ENCODE data around the gene TMEM259.

TMEM259 gene

DNA sequence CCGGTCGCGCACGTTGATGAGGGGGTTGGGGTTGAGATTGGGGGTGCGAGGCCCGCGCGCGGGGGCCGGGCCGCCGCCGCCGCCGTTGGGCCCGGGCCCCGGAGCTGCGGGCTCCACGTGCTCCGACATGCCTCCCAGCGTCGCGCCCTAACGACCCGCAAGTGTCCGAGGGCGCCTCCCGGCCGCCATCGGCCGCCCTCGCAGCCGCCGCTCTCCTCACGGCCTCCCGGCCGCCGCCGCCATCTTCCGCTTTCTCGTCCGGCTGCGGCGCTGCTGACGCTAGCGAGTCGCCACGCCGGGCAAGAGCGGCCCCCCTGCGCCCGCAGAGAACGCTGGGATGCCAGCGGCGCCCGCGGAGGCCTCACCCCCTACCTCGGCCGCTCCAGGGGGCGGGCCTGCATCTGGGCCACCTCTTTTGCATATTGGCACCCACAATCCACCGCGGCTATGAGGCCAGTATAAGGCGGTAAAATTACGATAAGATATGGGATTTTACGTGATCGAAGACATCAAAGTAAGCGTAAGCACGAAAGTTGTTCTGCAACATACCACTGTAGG, at the start of gene TMEM259:
TSS of gene TMEM259 (minus strand) at position 256 of the 558 bp plus-strand sequence. CDS start at position 129, 127 bp downstream.
- DNase-seq = peak; percentile 71 to 91

DNA sequence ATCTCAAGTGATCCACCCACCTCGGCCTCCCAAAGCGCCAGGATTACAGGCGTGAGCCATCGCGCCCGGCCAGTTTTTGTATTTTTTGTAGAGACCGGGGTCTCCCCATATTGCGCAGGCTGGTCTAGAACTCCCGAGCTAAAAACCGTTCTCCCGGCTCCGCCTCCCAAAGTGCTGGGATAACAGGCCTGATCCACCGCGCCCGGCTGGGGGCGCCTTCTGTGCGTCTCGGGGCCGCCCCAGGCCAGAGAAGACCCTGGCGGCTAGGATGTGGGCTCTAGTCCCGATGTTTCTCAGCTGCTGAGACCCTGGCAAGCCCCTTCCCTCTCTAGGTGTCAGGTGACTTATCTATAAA, 49.6 kb upstream of the TMEM259 start:
- DNase-seq = no peak

DNA sequence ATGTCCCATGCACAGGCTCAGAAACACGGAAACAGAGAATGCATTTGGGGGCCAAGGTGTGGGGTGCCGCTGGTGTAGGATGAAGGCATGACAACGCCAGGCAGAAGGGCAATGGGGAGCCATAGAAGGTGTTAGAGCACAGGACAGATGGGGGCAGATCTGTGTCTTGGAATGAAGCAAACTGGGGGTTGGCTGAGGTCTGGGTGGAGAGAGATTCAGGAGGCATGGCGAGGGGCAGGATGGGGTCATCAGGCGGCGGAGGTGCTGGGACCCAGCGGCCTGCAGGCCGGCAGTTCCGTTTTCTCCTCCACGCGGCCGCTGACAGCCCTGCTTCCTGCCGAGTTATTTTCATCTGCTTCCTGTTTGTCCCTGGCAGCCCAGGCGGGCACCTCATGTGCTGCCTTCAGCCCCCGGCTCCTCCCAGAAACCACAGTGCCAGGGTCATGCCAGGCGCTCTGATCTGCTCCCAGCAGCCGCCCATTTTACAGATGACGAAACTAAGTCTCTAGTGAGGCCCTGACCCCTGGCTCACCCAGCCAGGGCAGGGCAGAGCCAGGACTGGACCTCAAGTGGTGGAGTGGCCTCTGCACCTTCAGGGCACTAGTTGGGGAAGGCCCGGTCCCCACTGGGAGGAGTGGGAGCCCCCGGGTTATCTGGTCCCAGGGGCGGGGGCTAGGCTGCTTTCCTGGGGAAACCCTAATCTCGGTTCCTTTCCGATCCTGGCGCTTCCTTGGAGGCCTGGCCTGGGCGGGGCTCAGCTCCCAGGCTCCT, 48.3 kb upstream of the TMEM259 start:
- DNase-seq = no peak

DNA sequence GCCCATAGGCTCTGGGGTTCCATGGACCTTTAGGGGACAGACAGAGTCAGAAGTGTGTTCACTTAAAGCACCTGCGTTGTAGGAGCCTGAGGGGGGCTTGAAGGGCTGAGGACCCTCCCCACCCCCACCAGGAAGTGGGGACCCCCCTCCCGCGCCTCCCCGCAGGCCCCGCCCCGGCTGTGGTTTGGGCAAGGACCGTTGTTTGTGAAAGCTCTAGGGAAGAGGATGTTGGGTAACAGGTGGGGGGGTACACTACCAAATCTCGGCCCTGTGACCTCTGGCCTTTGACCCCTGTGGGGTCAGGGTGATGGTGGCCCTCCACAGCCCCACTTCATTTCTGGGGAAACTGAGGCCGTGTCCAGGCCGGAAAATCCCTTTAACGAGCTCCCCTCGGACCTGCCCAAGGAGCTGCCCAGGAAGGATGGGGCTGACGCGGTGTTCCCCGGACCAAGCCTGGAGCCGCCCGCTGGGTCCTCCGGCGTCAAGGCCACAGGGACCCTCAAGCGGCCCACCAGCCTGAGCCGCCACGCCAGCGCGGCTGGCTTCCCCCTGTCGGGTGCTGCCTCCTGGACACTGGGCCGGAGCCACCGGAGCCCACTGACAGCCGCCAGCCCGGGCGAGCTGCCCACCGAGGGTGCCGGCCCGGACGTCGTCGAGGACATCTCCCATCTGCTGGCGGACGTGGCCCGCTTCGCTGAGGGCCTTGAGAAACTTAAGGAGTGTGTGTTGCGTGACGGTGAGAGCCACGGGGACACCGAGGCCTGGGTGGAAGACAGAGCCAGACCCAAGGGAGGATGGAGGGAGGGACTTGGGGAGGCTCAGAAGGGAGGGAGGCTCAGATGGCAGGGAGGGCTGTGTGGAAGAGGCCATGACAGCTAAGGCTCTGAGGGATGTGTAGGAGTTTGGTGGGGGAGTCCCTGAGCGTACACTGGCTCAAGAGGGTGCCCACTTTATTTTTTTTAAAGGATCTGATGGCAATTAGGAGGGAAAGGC, 47.4 kb upstream of the TMEM259 start:
- DNase-seq = no peak

DNA sequence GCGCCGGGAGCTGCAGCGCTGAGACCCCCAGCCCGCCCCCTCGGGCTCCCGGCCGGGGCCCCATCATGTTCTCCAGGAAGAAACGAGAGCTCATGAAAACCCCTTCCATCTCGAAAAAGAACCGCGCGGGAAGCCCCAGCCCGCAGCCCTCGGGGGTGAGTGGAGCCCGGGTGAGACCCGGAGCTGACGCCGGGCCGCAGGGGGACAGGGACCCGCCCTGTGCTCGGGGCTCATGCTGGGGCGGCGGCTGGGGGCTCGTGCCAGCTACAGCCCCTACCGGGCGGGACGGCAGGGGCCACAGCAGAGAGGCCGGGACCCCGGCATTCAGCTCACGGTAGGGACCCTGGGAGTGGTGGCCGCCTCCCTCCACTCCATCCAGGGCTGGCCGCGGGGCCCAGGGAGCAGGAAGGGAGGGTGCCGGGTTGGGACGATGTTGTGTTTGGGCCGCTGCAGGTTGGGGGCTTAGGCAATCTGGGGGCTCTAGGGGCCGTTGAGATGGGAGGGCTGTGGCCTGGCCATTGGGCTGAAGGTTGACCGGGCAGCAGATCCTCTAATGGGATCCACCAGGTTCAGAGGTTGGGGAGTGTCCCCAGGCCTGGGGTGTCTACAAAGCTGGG, 46.5 kb upstream of the TMEM259 start:
- DNase-seq = no peak

DNA sequence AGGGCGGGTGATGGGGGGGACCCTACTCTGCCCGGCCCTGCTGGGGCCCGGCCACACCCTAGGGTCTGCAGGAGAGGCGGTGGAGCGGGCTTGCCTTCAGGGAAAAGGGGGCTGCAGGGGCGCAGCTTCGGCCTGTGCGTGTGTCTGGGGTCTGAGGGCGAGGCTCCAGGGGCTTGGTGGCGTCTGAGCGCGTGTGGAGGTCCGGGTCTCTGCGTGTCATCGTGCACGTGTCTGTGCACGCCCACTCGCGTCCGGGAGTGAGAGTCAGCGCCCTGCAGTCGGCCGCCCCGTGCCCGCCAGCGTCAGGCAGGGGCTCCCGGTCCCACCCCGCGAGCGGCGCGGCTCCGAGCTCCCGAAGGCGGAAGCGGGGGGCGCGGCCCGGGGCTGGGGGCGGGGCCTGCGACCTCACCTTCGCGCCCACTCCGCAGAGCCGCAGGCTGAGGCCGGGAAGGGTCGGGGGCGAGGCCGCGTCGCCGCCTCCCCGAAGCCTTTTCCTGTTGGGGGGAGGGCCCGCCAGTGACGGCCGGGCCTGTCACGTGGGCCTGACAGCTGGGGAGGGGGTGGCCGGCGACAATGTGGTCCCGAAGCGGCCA, 45.9 kb upstream of the TMEM259 start, which contains the start of gene ARHGAP45:
TSS of gene ARHGAP45 (plus strand) at position 420 of the 593 bp plus-strand sequence. CDS start 239 bp downstream, outside the sequence.
- no peak for DNase-seq

DNA sequence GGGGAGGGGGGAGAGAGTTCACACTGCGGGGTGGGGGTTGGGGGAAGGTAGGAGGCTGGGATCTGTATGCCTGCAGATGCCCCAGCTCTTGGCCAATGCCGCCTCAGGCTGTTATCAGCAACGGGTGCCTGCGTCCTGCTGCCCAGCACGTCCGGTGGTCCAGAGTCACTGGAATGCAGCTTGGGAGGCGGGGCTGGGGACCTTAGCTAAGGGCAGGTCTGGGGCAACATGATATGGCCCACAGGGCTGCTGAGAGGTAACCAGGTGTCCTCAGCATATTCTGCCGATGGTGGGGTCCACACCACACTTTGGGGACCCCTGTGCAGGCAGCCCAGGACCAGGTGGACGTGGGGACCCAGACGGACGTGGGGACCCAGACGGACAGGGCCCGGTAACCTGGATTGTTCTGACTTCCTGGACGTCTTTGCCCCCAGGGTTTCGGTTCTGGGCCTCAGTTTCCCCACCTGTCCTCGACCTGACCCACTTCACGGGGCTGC, 45.4 kb upstream of the TMEM259 start:
- peak in 1 of 2 experiments; percentile 57 for DNase-seq

DNA sequence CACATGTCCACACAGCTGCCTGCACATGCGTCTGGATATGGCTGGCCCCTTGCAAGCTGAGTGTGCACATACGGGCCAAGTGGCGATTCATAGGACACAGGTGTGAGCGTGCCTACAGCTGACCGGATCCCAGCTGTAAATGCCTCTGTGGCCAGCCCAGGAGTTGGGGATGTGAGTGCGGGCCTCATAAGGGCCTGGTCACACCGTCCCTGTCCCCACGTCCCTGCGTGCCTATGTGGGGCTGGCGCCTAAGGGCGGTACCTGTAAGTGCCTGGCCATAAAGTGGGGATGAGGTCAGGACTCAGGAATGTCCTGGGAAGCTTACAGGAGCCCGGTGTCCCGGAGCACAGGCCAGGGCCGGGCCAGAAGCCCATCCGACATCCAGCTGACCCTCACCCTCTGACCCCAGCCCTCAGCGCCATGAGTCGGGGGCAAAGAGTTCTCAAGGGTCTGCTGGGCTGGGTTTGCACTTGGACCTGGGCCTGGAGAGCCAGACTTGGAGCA, 44.7 kb upstream of the TMEM259 start:
- DNase-seq = peak; percentile 33 to 67

DNA sequence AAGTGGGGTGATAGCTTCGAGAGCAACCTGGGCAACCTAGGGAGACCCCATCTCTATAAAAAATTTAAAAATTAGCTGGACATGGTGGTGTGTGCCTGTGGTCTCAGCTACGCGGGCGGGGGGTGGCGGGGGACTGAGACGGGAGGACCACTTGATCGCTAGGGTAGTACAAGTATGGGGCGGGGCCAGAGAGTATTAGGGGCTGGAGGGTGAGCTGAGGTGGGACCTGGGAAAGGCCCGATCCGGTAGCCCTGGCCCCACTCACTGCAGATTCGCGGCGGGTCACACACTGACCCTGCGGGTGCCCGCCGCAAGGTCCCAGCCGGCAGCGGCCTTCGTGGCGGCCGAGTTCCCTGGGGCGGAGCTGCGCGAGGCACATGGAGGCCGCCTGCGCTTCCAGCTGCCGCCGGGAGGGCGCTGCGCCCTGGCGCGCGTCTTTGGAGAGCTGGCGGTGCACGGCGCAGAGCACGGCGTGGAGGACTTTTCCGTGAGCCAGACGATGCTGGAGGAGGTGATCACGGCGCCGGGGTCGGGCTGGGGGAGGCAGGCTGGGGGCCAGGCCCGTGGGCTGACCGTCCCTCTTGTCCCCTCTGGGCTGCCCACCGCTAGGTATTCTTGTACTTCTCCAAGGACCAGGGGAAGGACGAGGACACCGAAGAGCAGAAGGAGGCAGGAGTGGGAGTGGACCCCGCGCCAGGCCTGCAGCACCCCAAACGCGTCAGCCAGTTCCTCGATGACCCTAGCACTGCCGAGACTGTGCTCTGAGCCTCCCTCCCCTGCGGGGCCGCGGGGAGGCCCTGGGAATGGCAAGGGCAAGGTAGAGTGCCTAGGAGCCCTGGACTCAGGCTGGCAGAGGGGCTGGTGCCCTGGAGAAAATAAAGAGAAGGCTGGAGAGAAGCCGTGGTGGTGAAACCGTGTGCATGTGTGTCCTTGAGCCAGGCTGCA, 44.0 kb upstream of the TMEM259 start:
- DNase-seq = peak; percentile 43 to 58

DNA sequence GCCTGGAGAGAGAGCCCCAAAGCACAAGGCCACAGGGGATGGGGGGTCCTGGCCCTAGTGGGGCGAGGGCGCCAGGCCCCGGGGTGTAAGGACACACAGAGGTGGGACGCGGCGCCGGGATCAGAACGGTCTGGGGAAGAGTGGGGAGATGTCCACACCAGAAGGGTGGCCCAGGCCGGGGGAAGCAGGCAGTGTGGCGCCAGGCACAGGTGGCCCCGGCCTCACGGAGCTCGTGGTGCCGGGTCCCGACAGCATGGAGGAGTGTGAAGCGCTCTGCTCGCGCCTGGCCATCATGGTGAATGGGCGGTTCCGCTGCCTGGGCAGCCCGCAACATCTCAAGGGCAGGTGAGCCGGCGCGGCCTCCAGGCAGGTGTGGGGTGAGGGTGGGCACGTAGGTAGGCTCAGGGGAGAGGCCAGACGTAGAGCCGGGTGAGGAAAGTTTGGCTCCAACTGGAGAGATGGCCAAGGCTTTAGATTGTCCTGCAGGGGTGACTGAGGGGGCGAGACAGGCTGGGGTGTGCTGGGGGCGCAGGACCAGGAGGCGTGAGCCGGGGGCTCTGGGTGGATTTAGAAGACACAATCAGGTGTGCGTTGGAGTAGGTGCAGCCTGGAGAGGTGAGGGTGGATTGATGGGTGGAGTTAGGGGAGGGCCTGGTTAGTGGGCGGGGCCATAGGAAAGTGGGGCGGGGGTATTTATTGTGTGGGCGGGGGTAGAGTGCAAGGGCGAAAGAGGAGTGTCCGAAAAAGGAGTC, 43.2 kb upstream of the TMEM259 start:
- no peak for DNase-seq

DNA sequence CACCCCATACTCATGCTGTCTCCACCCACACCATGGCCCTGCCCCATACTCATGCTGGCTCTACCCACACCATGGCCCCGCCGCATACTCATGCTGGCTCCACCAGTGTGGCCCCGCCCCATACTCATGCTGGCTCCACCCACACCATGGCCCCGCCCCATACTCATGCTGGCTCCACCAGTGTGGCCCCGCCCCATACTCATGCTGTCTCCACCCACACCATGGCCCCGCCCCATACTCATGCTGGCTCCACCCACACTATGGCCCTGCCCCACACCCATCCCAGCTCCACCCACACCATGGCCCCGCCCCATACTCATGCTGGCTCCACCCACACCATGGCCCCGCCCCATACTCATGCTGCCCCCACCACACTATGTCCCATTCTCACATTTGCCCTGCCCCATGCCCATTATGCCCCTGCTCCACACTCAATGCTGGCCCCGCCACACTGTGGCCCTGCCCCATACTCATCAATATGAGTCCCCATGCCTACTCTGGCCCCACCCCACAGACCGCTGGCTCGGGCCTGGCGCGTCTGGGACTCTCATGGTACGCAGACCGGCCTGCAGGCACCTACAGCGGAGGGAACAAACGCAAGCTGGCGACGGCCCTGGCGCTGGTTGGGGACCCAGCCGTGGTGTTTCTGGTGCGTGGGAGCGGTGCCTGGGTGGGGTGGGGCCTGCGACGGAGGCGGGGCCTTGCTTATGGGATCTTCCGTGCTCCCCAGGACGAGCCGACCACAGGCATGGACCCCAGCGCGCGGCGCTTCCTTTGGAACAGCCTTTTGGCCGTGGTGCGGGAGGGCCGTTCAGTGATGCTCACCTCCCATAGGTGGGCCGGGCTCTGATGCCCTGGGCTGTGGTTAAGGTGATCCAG, 42.3 kb upstream of the TMEM259 start:
- no peak for DNase-seq

DNA sequence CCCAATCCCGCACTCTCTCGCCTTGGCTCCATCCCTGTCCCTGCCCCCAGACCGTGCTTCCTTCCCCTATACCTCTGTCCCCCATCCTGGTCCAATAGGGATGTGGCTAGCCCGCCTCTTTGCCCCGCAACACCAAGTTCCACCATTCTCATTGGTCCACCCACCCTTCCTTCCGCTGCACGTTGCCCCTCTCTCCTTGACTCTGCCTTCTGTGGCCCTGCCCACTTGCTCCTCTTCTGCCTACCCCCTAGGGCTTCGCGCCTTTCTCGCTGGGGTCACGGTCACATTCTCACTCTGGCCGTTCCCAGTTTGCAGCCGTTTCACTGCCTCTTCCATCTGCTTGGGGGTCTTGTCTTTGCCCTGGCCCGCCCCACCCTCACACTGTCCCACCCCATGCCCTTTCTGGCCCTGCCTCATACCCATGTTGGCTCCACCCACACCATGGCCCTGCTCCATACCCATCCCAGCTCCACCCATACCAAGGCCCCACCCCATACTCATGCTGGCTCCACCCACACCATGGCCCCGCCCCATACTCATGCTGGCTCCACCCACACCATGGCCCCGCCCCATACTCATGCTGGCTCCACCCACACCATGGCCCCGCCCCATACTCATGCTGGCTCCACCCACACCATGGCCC, 41.6 kb upstream of the TMEM259 start:
- DNase-seq = no peak

DNA sequence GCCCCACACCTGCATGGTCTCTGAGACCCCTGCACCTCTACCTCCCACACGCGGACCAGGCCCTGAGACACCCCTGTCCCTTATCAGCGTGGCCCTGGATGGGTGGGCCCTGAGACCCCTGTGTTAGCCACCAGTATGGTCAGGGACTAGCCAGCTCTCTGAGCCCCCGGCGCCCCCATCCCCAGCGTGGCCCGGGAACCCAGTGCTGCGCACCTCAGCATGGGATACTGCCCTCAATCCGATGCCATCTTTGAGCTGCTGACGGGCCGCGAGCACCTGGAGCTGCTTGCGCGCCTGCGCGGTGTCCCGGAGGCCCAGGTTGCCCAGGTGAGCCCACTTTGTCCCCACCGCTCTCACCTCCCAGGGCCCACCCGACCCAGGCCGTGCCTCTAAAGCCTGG, 41.1 kb upstream of the TMEM259 start:
- DNase-seq = no peak

DNA sequence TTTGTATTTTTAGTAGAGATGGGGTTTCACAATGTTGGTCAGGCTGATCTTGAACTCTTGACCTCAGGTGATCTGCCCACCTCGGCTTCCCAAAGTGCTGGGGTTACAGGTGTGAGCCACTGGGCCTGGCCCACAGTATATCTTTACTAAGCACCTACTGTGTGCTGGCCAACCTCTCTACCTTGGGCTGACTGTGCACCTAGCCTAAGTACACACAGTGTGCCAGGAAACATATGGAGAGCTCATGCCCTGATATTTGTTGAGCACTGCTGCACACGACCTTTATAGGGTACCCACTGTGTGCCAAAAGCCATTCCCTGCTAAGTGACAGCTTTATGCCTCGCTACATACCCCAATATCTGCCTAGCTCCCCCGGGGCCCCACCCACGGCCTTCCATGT, 39.8 kb upstream of the TMEM259 start:
- DNase-seq = no peak

DNA sequence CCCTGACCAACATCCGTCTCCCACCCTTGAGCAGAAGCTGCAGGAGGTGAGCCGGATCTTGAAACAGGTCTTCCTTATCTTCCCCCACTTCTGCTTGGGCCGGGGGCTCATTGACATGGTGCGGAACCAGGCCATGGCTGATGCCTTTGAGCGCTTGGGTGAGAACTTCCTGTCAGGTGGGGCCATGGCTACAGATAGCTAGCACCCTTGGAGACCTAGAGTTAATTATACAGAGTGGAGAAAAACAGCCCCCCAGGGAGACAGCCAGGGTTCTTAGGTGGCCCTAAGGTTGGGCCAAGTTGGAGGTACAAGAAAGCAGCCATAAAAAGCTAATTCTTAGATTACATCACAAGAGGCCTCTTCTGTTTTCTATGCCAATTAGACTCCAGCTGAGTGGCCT, 37.2 kb upstream of the TMEM259 start:
- DNase-seq = no peak

DNA sequence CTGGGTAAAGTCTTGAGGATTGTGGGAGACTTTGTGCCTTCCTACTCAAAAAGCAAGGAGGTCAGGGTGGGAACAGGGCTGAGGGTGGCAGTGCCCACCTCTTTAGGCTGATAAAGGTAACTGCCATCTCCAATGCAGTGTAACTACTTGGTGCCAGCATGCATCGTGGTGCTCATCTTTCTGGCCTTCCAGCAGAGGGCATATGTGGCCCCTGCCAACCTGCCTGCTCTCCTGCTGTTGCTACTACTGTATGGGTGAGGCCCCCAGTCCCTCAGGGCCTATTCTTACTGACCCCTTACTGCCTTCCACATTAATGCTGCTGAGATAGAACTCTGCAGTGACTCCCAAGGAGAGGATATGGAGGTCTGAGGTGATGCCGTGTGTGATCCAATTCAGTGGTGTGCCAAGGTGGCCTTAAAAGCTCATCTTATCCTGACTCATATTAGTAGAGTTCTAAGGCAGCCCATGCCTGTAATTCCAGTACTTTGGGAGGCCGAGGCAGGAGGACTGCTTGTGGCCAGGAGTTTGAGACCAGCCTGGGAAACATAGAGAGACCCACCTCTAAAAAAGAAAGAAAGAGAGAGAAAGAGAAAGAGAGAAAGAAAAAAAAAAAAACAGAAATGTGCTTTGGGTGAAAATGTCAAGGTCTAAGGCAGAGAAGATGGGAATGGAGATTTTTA, 36.4 kb upstream of the TMEM259 start:
- peak in 1 of 2 experiments; percentile 76 for DNase-seq

DNA sequence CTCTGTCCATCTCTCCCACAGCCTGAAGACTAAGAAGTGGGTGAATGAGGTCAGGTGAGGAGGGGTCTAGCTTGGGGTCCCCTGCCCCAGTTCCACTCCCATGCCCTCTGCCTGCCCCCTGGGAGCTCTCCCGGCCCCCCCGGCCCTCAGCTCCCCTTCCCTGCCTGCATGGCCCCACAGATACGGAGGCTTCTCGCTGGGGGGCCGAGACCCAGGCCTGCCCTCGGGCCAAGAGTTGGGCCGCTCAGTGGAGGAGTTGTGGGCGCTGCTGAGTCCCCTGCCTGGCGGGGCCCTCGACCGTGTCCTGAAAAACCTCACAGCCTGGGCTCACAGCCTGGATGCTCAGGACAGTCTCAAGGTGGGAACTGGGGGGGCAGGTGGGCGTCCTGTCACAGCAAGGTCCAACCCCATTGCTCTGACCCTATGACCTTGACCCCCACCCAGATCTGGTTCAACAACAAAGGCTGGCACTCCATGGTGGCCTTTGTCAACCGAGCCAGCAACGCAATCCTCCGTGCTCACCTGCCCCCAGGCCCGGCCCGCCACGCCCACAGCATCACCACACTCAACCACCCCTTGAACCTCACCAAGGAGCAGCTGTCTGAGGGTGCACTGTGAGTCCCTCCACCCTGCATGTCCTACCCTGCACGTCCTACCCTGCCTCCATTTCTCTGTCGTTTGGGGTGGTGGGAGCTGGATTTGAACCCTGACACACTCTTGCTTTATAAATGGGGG, 35.1 kb upstream of the TMEM259 start:
- no peak for DNase-seq
